Activated CD4-positive, alpha-beta T cell treated with anti-CD3 and anti-CD28 coated beads, Interleukin-10, Interleukin-2, amounts not matched to agents 100 ng/mL and 50 ng/mL, durations not matched to agents 16 hours and 8 hours (primary cell): ENCODE measurements around the gene RAB8A.
"Not testable (repeated sequence)": the region's sequence is repeated elsewhere in the genome, so short reads cannot be mapped to it uniquely, and the experiment has no call there.

Experiments used
- DNase-seq: peaks from one replicate; pipeline ENCODE4 v3.0.0-alpha.2; 2020

RAB8A gene

DNA sequence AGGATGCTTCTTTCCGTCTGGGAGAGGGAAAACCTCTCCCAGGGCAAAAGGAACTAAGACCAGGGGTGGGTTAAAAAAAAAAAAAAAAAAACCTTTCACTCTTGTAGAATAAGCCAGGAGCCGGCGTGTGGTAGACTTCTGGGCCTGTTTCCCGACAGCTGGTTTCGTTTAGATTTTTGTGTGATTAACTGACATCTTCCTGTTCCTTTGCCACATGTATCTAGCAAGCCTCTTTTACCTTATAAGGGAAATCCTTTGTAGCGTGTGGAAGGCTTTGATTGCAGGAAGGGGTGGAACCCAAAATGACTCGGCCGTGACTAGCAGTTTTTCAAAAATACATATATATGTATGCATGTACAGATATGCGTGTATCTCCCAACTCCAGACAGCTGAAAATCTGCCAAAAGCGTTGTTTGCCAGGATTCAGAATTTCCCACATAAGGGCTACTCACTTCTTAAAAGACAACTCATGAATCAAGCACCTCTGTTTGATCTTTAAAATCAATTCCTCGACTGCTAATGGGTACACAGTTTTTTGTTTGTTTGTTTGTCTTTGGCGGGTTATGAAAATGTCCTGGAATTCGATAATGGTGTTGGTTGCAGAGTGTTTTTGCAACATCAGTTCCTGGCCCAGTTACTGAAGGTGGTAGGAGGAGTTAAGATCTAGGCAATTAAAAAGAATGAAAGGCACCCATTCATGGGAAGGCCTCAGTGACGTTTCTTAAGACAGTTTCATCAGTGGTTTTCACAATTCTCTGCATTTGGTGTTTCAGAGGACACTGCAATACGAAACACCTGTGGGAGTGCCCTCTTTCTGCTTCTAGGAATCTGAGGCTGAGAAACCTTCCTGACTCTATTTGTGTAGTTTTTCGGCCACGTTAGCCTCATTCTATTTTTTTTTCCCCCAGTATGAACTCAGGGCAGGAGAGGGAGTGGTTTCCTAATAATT lies 32.7 kb upstream of the RAB8A start:
- peak; percentile 95 for DNase-seq

- no peak for DNase-seq
These were observed 27.5 kb upstream of the RAB8A start for GRCh38 chr19:16084067-16084685.

DNA sequence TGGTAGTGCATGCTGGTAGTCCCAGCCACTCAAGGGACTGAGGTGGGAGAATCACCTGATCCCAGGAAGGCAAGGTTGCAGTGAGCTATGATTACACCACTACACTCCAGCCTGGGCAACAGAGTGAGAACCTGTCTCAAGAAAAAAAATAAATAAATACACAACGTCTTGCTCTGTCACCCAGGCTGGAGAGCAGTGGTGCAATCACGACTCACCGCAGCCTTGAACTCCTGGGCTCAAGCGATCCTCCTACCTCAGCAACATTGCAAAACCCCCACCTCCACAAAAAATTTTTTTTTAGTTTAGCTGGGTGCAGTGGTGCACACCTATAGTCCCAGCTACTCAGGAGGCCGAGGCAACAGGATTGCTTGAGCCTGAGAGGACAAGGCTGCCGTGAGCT lies 26.6 kb upstream of the RAB8A start:
- peak; percentile 49 for DNase-seq

DNA sequence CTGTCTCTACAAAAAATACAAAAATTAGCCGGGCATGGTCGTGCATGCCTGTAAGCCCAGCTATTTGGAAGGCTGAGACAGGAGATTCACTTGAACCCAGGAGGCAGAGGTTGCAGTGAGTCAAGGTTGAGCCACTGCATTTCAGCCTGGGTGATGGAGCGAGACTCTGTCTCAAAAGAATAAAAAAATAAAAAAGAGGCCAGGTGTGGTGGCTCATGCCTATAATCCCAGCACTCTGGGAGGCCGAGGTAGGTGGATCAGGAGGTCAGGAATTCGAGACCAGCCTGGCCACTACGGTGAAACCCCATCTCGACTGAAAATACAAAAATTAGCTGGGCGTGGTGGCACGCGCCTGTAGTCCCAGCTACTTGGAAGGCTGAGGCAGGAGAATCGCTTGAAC lies 24.3 kb upstream of the RAB8A start:
- not testable (repeated sequence) for DNase-seq

DNA sequence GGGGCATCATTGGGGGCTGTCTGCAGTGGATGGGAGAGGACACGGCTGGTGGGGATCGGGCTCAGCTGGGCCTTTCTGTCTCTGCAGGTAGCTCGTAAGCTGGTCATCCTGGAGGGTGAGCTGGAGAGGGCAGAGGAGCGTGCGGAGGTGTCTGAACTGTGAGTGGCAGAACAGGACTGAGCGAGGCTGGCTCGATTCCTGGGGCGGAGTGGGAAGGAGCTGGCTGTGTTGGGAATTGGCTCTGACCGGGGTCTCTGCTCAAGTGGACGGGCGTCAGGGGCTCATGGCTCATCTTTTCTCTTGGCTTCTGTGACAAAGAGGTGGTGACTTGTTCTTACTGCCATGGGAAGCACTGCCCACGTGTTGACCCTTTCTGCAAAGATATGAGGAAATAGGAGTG lies 23.7 kb upstream of the RAB8A start:
- no peak for DNase-seq

- no peak for DNase-seq
These were observed 23.2 kb upstream of the RAB8A start for GRCh38 chr19:16088351-16089009.

DNA sequence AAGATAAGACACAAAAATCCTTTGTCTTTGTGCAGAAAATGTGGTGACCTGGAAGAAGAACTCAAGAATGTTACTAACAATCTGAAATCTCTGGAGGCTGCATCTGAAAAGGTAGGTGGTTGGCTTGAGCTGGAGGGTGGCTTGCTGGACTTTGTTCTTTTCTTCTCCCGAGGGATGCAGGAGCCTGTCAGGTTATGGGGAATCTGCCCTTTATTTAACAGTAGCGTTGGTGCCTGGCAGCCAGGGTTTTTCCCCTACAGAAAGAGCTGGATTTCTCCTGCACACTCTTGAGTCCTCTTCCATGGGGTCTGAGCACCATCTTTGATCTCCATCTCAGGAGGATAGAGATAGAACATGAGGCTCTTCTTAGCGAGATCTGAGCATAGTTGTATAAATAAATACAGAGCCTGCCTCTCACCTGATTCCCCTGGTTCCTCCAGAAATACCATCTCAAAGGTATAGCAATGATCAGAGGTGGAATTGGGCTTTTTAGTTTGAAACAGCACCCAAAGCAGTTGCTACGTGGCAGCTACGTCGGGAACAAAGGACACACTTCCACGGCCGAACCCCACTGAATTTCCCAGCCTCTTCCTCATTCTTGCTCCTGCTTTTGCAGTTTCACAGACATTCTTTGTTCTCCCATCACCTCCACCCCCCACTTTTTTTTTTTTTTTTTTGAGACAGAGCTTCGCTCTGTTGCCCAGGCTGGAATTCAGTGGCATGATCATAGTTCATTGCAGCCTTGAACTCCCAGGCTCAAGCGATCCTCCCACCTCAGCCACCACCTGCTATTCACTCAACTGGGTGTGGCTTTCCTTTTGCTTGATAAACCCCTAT lies 22.5 kb upstream of the RAB8A start:
- no peak for DNase-seq

DNA sequence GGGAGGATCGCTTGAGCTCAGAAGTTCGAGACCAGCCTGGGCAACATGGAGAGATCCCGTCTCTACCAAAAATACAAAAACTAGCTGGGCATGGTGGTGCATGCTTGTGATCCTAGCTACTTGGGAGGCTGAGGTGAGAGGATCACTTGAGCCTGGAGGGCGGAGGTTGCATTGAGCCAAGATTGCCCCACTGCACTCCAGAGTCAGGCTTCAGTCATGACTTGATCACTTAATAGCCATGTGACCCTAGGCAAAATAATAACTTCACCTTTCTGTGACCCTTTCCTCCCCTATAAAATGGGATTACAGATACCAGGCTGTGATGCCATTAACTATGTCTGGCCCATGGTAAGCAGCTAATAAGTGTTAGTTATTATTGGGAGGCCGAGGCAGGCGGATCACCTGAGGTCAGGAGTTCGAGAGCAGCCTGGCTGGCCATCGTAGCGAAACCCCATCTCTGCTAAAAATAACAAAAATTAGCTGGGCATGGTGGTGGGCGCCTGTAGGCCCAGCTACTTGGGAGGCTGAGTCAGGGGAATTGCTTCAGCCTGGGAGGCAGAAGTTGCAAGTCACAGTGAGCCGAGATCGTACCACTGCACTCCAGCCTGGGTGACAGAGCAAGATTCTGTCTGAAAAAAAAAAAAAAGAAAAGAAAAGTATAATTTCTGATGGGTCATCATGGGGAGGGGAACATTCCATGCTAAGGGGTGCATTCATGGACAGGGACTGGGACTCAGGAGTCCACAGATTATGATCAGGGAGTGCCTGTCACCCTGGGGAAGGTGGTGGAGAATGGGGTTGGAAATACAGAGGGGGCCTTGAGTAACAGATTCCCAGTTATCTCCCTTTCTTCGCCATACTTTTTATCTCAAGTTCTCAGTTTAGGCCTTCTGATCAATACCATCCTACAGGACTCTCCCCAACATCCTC lies 19.9 kb upstream of the RAB8A start:
- no peak for DNase-seq

DNA sequence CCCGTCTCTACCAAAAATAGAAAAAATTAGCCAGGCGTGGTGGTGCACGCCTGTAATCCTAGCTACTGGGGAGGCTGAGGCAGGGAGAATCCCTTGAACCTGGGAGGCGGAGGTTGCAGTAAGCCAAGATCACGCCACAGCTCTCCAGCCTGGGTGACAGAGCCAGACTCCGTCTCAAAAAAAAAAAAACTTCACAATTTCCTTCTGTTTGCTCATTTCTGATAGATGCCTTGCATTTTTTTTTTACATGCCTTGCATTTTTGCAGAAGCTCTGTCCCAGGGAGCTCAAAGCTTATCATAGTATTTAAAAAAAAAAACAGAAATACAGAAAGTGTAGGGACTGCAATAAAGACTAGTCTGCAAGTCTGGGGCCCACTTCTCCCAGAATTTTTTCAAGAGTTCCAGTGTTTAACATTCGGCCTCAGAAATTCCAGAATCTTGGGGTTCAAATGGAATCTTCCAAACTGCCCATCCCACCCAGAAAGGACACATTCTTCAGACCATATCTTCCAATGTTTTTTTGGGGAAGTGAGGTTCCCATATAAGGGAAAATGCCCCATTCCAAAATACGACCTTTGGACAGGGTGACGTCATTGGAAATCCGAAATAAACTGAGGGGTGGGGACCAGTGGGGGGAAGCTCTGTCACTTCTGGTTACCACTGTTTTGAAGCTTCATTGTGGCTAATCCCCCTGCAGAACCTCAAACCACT lies 17.2 kb upstream of the RAB8A start:
- DNase-seq: no peak

GRCh38 chr19:16095071-16095571 lies 16.6 kb upstream of the RAB8A start:
- DNase-seq: no peak

GRCh38 chr19:16096280-16096855 lies 15.3 kb upstream of the RAB8A start:
- DNase-seq: no peak

DNA sequence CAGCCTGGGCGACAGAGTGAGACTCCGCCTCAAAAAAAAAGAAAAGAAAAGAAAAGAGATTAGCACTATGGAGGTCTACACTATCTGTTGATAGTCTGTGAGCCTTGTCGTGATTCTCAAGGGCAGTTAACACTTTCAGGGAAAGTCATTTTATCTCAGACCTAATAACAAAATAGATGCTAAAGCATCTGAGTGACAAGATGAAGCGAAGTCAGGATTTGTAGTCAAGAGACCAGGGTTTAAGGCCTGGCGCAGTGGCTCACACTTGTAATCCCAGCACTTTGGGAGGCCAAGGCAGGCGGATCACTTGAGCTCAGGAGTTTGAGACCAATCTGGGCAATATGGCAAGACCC lies 13.3 kb upstream of the RAB8A start:
- no peak for DNase-seq

DNA sequence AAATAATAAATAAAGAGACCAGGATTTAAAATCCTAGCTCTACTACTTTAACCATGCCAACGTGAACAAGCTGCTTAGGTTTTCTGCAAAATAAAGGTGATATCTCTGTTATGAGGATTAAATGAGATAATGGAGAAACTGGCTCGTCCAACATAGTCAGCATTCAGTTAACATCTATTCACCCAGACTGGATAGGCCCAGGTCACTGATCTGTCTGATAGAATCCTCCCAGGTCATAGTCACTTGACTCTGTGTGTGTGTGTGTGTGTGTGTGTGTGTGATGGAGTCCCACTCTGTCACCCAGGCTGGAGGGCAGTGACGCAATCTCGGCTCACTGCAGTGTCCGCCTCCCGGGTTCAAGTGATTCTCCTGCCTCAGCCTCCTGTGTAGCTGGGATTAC lies 12.9 kb upstream of the RAB8A start:
- DNase-seq: no peak

GRCh38 chr19:16099314-16099965 lies 12.2 kb upstream of the RAB8A start:
- not testable (repeated sequence) for DNase-seq

- no peak for DNase-seq
These were observed 11.2 kb upstream of the RAB8A start for GRCh38 chr19:16100524-16100923.

DNA sequence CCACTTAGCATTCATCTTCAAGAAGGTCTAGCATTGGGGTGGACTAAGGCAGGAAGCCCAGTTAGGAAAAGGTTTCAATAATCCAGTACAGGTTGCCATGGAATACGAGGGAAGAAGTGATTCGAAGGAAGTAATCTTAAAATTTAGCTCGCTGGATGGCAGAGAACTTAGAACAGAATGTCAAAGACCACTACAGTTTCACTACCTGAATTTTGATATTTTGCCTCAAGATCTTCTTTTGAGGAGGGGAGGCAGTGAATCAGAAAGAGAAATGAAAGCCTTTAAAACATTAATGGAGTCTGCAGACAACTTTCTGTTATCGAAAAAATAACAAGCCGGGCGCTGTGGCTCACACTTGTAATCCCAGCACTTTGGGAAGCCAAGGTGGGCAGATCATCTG lies 7.0 kb upstream of the RAB8A start:
- no peak for DNase-seq

GRCh38 chr19:16106121-16106520 lies 5.6 kb upstream of the RAB8A start:
- DNase-seq: peak; percentile 56

DNA sequence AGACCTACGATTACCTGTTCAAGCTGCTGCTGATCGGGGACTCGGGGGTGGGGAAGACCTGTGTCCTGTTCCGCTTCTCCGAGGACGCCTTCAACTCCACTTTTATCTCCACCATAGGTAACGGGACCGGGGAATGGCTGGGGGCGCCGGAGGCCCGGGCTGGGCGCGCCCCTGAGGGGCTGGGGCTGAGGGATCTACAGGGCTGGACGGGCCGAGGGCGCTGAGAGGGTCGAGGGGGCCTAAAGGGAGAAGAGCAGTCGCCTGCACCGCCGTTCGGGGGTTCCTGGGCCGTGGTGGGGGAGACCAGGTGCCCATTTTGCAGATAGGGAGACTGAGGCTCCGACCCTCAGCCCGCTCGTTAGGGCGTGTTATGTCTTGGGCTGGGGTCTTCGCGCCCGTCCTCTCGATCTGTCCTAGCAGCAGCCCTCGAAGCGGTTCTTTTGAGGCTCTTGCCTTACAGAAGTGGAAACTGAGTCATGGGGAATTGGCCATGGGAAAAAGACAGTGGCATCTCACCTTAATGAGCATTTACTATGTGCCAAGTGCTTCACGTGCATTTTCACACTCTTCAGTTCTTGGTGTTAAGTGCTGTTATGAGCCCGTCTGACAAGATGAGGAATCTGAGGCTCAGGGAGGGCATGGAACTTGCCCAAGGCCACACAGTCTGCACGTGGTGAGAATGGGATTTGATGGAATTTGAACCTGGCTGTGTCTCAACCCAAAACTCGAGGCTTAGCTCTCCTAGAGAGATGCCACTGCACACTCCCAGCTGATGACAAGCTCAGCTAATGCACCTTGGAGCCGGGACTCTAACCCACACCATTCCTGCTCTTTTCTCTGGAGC lies 442 bp downstream of the RAB8A start:
- DNase-seq: no peak

DNA sequence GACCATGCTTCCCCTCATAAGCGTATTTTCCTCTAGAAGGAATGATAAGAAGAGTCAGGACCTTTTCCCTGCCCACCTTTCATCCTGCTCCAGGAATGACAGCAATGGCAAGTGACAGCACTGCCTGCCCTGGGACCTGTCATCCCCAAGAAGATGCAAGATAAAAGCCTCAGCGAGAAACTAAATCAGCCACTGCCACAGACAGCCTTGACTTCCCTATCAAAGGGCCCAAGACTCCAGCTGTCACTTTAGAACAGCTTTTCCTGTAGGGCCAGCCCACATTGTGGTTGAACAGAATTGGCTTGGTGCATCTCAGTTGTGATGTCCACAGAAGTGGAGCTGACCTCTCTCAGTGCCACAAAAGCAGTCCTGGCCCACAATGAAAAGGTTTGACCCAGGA lies 1.1 kb downstream of the RAB8A start:
- no peak for DNase-seq
